NCI-H2107 treated with DMSO at 0.1 percent for 48 hours (cell line): ENCODE data around the gene C13orf46.

Experiments used
- DNase-seq: peaks from one replicate; lab custom pipeline; 2025; ENCODE audit not compliant: unreplicated experiment; lab: John Stamatoyannopoulos, UW

Gene C13orf46

GRCh38 chr13:113958373-113958772, 15.5 kb downstream of the C13orf46 start:
- no peak for DNase-seq

- DNase-seq, result no peak
These were observed 17.3 kb downstream of the C13orf46 start for GRCh38 chr13:113956571-113956970.

- no peak for DNase-seq
These were observed 18.2 kb downstream of the C13orf46 start for GRCh38 chr13:113955691-113956090.

GRCh38 chr13:113955235-113955634, 18.6 kb downstream of the C13orf46 start:
- no peak for DNase-seq

- no peak for DNase-seq
These were observed 19.6 kb downstream of the C13orf46 start for GRCh38 chr13:113954046-113954835.

- DNase-seq, result no peak
These were observed 20.3 kb downstream of the C13orf46 start for GRCh38 chr13:113953561-113953960.

GRCh38 chr13:113952983-113953520, 20.8 kb downstream of the C13orf46 start:
- DNase-seq, result no peak

- no peak for DNase-seq
These were observed 21.5 kb downstream of the C13orf46 start for GRCh38 chr13:113952151-113952982.

GRCh38 chr13:113951246-113951999, 22.5 kb downstream of the C13orf46 start:
- DNase-seq, result peak; percentile 16

GRCh38 chr13:113950451-113951245, 23.2 kb downstream of the C13orf46 start:
- no peak for DNase-seq

- DNase-seq, result no peak
These were observed 24.3 kb downstream of the C13orf46 start for GRCh38 chr13:113949546-113949945.

- DNase-seq, result no peak
These were observed 25.7 kb downstream of the C13orf46 start for GRCh38 chr13:113948034-113948742.

GRCh38 chr13:113947311-113948033, 26.4 kb downstream of the C13orf46 start:
- no peak for DNase-seq

GRCh38 chr13:113946409-113947181, 27.3 kb downstream of the C13orf46 start:
- no peak for DNase-seq

GRCh38 chr13:113945857-113946408, 27.9 kb downstream of the C13orf46 start:
- DNase-seq, result no peak

- no peak for DNase-seq
These were observed 29.9 kb downstream of the C13orf46 start for GRCh38 chr13:113943821-113944565.

GRCh38 chr13:113942591-113943103, 31.2 kb downstream of the C13orf46 start:
- no peak for DNase-seq
